Measurements from ENCODE around the gene DTX1. TPM values are rescaled to one million over a fixed set of nuclear protein-coding genes. Genes with fewer than 3 reads are reported as not detected.

Gene DTX1
- polyA plus RNA-seq, 1 donor (not counting 4 experiments of a cell fraction or from before 2014, with no cell fraction given) = not detected

GRCh38 chr12:113088037-113088436, 31.5 kb downstream of the DTX1 start:
- FAIRE-seq (no peak), DNase-seq (ENCODE audit: low read depth, low spot score) (no peak)
- no peaks in the 10 kb centered on the region for H3K4me1 ChIP-seq (ENCODE audit: control insufficient read depth, extremely low read depth, insufficient read depth, low read length)
- no peak overlapping the region for H3K4me2 ChIP-seq (ENCODE audit: control insufficient read depth, extremely low read depth, insufficient read depth, low read depth, low read length)
- H3K9me3 ChIP-seq (ENCODE audit: control insufficient read depth, low read depth, low read length) = no peaks in the 10 kb centered on the region
- no peaks in the 10 kb centered on the region for H4K20me1 ChIP-seq (ENCODE audit: control insufficient read depth, extremely low read depth, insufficient read depth, low read length)
- no peaks in the 10 kb centered on the region for H3K36me3 ChIP-seq (ENCODE audit: control insufficient read depth in 2 of 2, extremely low read depth in 1 of 2, insufficient read depth in 2 of 2, low read length in 2 of 2)
- peaks cover 4% of the 10 kb centered on the region for H3K27me3 ChIP-seq (ENCODE audit: control insufficient read depth, extremely low read depth, insufficient read depth, low read length)
- H3K79me2 ChIP-seq (ENCODE audit: control insufficient read depth, insufficient read depth, low read length) = no peaks in the 10 kb centered on the region
- H3K9ac ChIP-seq (ENCODE audit: control insufficient read depth, extremely low read depth, insufficient read depth, low read length) = no peak overlapping the region
- H3K9me1 ChIP-seq (ENCODE audit: control insufficient read depth, extremely low read depth, insufficient read depth, low read length) = no peaks in the 10 kb centered on the region
- H3K4me3 ChIP-seq (ENCODE audit: control insufficient read depth in 2 of 3, extremely low read depth in 1 of 3, insufficient read depth in 2 of 3, low read depth in 1 of 3, low read length in 3 of 3) = no peak overlapping the region
- H3K27ac ChIP-seq (ENCODE audit: control insufficient read depth, insufficient read depth, low read length) = no peak overlapping the region
- H2AFZ ChIP-seq (ENCODE audit: control insufficient read depth, low read length) = no peak overlapping the region
- dilution Hi-C loops (cut with MboI; ENCODE audit: extremely low pct_ligation_motif_present, low sequenced_read_pairs) = no loop called here
- TF ChIP-seq EZH2 (IDR thresholded peaks at IDR 0.05; ENCODE audit: low read length) = no peak
- TF ChIP-seq, protein P1, sequence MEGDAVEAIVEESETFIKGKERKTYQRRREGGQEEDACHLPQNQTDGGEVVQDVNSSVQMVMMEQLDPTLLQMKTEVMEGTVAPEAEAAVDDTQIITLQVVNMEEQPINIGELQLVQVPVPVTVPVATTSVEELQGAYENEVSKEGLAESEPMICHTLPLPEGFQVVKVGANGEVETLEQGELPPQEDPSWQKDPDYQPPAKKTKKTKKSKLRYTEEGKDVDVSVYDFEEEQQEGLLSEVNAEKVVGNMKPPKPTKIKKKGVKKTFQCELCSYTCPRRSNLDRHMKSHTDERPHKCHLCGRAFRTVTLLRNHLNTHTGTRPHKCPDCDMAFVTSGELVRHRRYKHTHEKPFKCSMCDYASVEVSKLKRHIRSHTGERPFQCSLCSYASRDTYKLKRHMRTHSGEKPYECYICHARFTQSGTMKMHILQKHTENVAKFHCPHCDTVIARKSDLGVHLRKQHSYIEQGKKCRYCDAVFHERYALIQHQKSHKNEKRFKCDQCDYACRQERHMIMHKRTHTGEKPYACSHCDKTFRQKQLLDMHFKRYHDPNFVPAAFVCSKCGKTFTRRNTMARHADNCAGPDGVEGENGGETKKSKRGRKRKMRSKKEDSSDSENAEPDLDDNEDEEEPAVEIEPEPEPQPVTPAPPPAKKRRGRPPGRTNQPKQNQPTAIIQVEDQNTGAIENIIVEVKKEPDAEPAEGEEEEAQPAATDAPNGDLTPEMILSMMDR (optimal IDR thresholded peaks at IDR 0.05 in 1 of 3, IDR thresholded peaks at IDR 0.05 in 1 of 3, conservative IDR thresholded peaks at IDR 0.05 in 1 of 3; ENCODE audit: extremely low read depth in 1 of 3, insufficient read depth in 2 of 3, low read length in 3 of 3) = no peak

GRCh38 chr12:113088971-113089756, 32.6 kb downstream of the DTX1 start:
- dilution Hi-C loops (cut with MboI; ENCODE audit: extremely low pct_ligation_motif_present, low sequenced_read_pairs) = no loop called here
- Histone ChIP-seq H3K79me2 (ENCODE audit: control insufficient read depth, insufficient read depth, low read length) (no peaks in the 10 kb centered on the region), H3K27me3 (ENCODE audit: control insufficient read depth, extremely low read depth, insufficient read depth, low read length) (peaks cover 4% of the 10 kb centered on the region), H3K4me1 (ENCODE audit: control insufficient read depth, extremely low read depth, insufficient read depth, low read length) (no peaks in the 10 kb centered on the region), H3K36me3 (ENCODE audit: control insufficient read depth in 2 of 2, extremely low read depth in 1 of 2, insufficient read depth in 2 of 2, low read length in 2 of 2) (no peaks in the 10 kb centered on the region), H4K20me1 (ENCODE audit: control insufficient read depth, extremely low read depth, insufficient read depth, low read length) (no peaks in the 10 kb centered on the region), H3K4me2 (ENCODE audit: control insufficient read depth, extremely low read depth, insufficient read depth, low read depth, low read length) (no peak overlapping the region), H3K9me1 (ENCODE audit: control insufficient read depth, extremely low read depth, insufficient read depth, low read length) (no peaks in the 10 kb centered on the region), H3K9ac (ENCODE audit: control insufficient read depth, extremely low read depth, insufficient read depth, low read length) (no peak overlapping the region), H3K9me3 (ENCODE audit: control insufficient read depth, low read depth, low read length) (no peaks in the 10 kb centered on the region), H3K4me3 (ENCODE audit: control insufficient read depth in 2 of 3, extremely low read depth in 1 of 3, insufficient read depth in 2 of 3, low read depth in 1 of 3, low read length in 3 of 3) (no peak overlapping the region), H2AFZ (ENCODE audit: control insufficient read depth, low read length) (no peak overlapping the region), H3K27ac (ENCODE audit: control insufficient read depth, insufficient read depth, low read length) (no peak overlapping the region)
- no peak for FAIRE-seq
- no peak for DNase-seq (ENCODE audit: low read depth, low spot score)
- no peak for TF ChIP-seq EZH2 (IDR thresholded peaks at IDR 0.05; ENCODE audit: low read length)
- TF ChIP-seq, protein P1 (optimal IDR thresholded peaks at IDR 0.05 in 1 of 3, IDR thresholded peaks at IDR 0.05 in 1 of 3, conservative IDR thresholded peaks at IDR 0.05 in 1 of 3; ENCODE audit: extremely low read depth in 1 of 3, insufficient read depth in 2 of 3, low read length in 3 of 3) = no peak

Measured in keratinocyte (primary cell).